22Rv1 (cell line): ENCODE results near the gene YIPF6.

ENCODE experiments used
- H3K27ac ChIP-seq: fragments of 450-650 bp; 2 replicates; pipeline ENCODE4 v1.5.1; 2017
- CTCF ChIP-seq: fragments of 450-650 bp; IDR thresholded peaks from 2 replicates; pipeline ENCODE4 v1.5.1; 2017; ENCODE audit warnings: mild to moderate bottlenecking
- ZFX ChIP-seq: fragments of 450-650 bp; IDR thresholded peaks from 2 replicates; pipeline ENCODE4 v1.6.1; 2017; ENCODE audit warnings: antibody characterized with exemption, borderline replicate concordance

Gene YIPF6

GRCh38 chrX:68571610-68572311 is 72.9 kb downstream of the YIPF6 start:
- H3K27ac ChIP-seq, result no peak overlapping the region
- TF ChIP-seq ZFX, result no peak
- TF ChIP-seq CTCF, result no peak

- no peak overlapping the region for H3K27ac ChIP-seq
- no peak for TF ChIP-seq CTCF
- TF ChIP-seq ZFX, result no peak
Measured at GRCh38 chrX:68574240-68574639, 75.4 kb downstream of the YIPF6 start.

GRCh38 chrX:68579810-68580209 is 81.0 kb downstream of the YIPF6 start:
- TF ChIP-seq ZFX (no peak), CTCF (no peak)
- no peak overlapping the region for H3K27ac ChIP-seq

GRCh38 chrX:68584221-68584620 is 85.4 kb downstream of the YIPF6 start:
- TF ChIP-seq ZFX (no peak), CTCF (no peak)
- no peak overlapping the region for H3K27ac ChIP-seq
